Measurements from ENCODE around the gene RASGRP2.

The RASGRP2 gene

DNA sequence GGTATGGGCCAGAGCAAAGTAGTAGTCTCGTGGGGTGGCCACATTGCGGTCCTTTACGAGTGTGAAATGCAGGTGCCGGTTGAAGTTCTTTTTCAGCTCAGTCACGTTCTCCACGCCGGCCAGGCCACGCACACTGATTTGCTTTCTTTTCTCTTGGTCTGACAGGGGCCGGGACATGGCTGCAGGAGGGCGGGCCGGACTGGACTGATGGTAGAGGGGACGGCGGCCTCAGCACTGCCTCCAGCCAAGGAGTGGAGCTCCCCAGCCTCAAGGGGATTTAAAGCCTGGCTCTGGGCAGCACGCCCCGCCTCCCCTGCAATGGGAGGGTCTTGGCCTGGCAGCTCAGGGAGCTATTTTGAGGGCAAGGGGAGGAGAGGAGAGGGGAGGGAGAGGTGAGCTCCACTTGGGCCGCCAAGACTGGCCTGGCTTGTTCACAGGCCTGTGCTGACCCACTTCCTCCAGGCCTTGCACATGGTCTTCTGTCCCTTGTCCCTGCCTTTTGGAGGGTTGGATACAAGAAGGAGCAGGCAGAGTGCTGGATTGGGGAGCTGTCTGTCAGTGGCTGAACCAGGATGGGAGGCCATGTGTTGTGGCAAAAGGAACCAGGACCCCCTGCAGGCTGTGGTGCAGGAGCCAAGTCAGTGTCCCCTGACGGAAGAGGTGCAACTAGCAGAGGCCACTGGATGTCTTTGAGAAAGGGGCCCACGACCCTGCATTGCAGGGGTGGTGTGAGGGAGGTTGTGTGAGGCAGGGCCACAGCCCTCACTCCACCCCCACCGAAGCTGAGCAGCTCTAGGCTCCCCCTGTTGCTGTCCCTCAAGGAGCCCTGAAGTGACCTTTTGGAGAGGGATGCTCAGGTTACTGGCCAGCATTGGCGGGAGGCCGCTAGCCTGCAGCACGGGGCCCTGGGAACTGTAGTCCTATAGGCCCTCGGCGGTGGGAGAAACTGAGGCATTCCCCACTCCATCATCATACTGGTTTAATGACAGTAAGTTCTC lies 16.1 kb upstream of the RASGRP2 start, which contains the start of gene PYGM:
TSS of gene PYGM (minus strand) at position 253 of the 998 bp plus-strand sequence. CDS start at position 177, 76 bp downstream.
- Histone ChIP-seq H3K4me1 (ENCODE audit: insufficient read depth, low read length) (peaks cover 45% of the 10 kb centered on the region; the same call in 1 of the 2 replicates), H3K9me3 (ENCODE audit: insufficient read depth, low read depth, low read length) (no peaks in the 10 kb centered on the region), H3K4me3 (ENCODE audit: low read length) (no peak within 1 kb of the TSS), H3K36me3 (ENCODE audit: insufficient read depth, low read depth, low read length) (peaks cover 25% of the 10 kb centered on the region), H3K27ac (ENCODE audit: low read length) (peak within 1 kb of the TSS; percentile 30), H3K27me3 (ENCODE audit: insufficient read depth, low read length) (no peaks in the 10 kb centered on the region), H3K9ac (ENCODE audit: low read depth, low read length) (peak within 1 kb of the TSS; percentile 44; the same call in 1 of the 2 replicates)

DNA sequence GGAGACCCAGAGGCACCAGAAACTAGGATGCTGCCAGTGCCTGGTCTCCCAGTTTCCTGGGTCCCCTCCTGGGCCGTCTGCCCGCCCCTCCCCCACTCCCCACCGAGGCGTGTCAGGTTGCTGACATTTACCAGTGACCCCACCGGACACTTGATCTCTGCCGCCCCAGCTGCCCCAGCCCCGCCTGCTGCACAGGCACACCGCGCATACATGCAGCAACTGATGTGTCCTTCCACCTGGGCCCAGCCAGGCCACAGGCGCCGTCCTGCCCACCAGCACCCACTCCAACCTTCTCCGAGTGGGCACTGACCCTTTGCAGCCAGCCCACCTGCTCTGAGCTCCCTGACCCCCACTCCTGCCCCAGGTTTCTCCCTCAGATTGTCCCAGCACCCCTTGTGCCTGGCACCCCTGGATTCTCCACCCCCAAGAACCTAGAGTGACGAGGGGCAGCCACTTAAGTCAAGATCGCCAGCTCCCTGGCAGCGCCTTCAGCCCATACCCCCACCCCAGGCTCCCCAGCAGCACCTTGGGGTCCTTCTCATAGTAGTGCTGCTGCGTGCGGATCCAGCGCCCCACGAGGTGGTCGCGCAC lies 15.3 kb upstream of the RASGRP2 start:
- Histone ChIP-seq H3K9ac (ENCODE audit: low read depth, low read length) (no peak overlapping the region), H3K36me3 (ENCODE audit: insufficient read depth, low read depth, low read length) (peaks cover 17% of the 10 kb centered on the region), H3K27me3 (ENCODE audit: insufficient read depth, low read length) (no peaks in the 10 kb centered on the region), H3K27ac (ENCODE audit: low read length) (peak overlapping the region; percentile 30), H3K4me3 (ENCODE audit: low read length) (no peak overlapping the region), H3K9me3 (ENCODE audit: insufficient read depth, low read depth, low read length) (no peaks in the 10 kb centered on the region), H3K4me1 (ENCODE audit: insufficient read depth, low read length) (peaks cover 37% of the 10 kb centered on the region; the same call in 1 of the 2 replicates)

DNA sequence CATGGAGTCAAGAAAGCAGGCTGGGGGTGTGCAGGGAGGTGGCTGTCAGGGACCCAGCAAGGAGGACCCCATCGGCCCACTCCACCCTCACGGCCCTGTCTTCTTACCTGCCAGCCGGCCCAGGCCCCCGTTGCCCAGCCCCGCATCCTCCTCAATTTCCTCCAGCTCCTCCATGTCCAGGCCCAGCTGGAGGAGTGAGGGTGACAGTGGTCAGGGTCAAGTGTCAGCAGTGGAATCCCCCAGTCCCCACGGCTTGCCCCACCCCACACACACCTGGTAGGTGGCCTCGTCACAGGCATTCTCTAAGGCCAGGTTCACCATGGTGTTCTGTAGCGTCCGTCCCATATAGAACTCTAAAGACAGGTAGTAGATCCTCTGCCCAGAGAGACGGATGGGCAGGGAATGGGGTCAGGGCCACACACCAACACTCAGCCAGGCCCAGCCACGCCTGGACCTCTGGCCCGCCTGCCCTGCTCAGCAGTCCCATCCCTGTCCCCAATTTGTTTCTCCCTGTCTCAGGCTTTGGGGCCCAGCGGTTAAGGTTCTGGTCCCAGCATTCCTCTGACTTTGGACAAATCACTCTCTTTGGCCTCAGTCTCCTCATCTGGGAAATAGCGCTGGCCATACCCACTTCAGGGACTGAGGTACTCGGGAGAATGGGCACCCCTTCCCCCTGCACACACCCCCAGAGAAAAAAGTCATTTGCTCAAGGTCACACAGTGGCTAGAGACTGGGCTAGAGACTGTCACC lies 14.6 kb upstream of the RASGRP2 start:
- H3K4me3 ChIP-seq (ENCODE audit: low read length): no peak overlapping the region
- no peak overlapping the region for H3K27ac ChIP-seq (ENCODE audit: low read length)
- no peaks in the 10 kb centered on the region for H3K27me3 ChIP-seq (ENCODE audit: insufficient read depth, low read length)
- no peak overlapping the region for H3K9ac ChIP-seq (ENCODE audit: low read depth, low read length)
- H3K36me3 ChIP-seq (ENCODE audit: insufficient read depth, low read depth, low read length): peaks cover 10% of the 10 kb centered on the region
- no peaks in the 10 kb centered on the region for H3K9me3 ChIP-seq (ENCODE audit: insufficient read depth, low read depth, low read length)
- H3K4me1 ChIP-seq (ENCODE audit: insufficient read depth, low read length): peaks cover 30% of the 10 kb centered on the region; the same call in 1 of the 2 replicates

DNA sequence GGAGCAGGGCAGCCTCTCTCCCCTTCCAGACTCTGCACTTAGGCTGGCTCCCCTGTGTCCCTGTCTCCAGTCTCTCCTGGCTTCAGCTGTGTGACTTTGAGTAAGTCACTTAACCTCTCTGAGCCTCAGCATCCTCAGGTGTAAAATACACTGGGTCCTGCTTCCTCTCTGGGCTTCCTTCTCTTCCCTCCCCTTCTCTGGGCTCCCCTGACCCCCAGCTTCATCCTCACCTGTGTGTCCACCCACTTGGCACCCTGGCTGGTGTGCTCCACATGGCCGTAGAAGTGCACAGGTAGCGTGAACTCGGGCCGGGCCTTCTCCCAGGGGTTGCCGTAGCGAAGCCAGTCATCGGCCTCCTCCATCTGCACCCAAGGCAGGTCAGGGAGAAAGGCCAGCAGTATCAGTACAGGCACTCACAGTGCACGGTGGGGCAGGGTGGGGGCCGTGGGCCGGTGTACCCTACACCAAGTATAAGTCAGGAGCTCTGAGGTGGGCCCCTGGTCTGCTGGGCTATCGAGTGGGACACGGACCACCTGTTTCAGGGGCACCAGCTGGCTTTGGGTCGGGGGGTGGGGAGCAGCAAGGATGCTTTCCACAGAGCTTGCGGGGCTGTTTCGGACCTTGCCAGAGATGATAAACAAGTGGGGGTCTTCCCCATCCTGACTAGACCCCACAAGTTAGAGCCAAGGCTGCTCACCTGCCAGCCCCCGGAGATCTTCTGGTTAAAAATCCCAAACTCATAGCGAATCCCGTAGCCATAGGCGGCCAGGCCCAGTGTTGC lies 13.8 kb upstream of the RASGRP2 start:
- Histone ChIP-seq H3K4me1 (ENCODE audit: insufficient read depth, low read length) (peaks cover 28% of the 10 kb centered on the region; the same call in 1 of the 2 replicates), H3K9ac (ENCODE audit: low read depth, low read length) (no peak overlapping the region), H3K4me3 (ENCODE audit: low read length) (no peak overlapping the region)

DNA sequence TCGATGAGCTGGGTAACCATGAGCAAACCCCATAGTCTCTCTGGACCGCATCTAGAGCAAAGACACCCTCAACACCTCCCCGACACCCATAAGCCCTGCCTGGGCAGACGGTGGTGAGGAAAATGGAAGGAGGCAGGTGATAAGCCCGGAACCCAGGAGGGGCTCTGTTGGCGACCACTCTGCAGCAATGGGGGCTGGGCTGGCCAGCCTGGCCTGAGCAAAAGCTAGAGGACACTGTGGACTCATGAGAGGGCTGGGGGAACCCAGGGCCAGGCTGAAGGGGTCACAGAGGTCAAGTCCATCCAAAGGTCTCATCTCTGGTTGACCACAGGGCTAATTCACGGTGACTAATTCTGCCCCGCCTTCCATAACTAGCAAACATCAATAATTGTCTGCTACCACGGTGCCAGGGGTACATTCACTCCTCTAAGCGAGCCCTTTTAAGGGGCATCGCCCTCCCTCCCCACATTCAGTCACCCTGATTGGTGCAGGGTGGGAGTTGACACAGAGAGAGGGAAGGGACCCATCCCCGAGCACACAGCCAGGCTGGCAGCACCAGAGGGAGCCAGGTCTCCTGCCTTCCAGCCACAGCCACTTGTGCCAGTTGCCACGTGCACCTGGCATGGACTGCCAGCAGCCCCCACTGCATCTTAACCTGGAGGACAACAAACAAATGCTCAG lies 11.9 kb upstream of the RASGRP2 start:
- Histone ChIP-seq H3K9ac (ENCODE audit: low read depth, low read length) (no peak overlapping the region), H3K4me1 (ENCODE audit: insufficient read depth, low read length) (peaks cover 14% of the 10 kb centered on the region; the same call in 1 of the 2 replicates), H3K27ac (ENCODE audit: low read length) (no peak overlapping the region), H3K4me3 (ENCODE audit: low read length) (no peak overlapping the region), H3K9me3 (ENCODE audit: insufficient read depth, low read depth, low read length) (no peaks in the 10 kb centered on the region), H3K27me3 (ENCODE audit: insufficient read depth, low read length) (no peaks in the 10 kb centered on the region), H3K36me3 (ENCODE audit: insufficient read depth, low read depth, low read length) (0 out of 2 replicates have a peak, but pooled peaks cover 2% of the 10 kb centered on the region)

More for the DNA sequence above, 13.8 kb upstream of the RASGRP2 start:
- no peak overlapping the region for H3K27ac ChIP-seq (ENCODE audit: low read length)
- H3K27me3 ChIP-seq (ENCODE audit: insufficient read depth, low read length): no peaks in the 10 kb centered on the region
- H3K9me3 ChIP-seq (ENCODE audit: insufficient read depth, low read depth, low read length): no peaks in the 10 kb centered on the region
- H3K36me3 ChIP-seq (ENCODE audit: insufficient read depth, low read depth, low read length): peaks cover 9% of the 10 kb centered on the region

DNA sequence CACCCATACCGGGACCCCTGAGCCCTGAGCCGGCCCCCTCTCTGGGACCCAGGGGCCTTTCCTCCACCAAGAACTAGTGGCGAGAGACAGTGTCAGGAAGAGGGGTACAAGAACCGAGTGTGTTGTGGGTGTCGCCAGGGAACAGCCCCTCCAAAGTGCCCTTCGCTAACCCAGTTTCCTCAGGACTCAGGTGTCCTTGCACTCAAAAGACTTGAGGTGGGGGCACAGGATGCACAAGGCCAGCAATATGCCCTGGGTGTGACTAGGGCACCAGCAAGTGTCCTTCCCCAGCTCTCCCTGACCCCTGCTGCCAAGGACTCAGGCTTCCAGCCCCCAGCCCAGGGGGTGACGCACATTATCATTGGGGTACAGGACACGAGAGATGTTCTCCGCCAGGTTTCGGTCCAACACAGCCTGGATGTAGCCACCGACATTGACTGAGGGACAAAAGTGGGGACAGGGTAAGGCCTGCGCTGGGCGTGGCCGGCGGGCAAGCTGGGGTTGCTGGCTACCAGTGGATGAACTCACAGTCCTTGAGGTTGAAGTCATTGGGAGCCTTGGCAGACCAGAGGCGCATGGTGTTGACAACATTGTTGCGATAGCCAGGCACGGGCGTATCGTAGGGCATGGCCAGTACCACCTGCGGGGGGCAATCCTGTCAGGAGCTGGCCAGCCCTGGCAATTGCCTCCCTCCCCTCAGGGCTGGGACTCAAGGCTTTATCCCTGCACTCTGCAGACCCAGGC lies 11.1 kb upstream of the RASGRP2 start:
- H3K27ac ChIP-seq (ENCODE audit: low read length): no peak overlapping the region

DNA sequence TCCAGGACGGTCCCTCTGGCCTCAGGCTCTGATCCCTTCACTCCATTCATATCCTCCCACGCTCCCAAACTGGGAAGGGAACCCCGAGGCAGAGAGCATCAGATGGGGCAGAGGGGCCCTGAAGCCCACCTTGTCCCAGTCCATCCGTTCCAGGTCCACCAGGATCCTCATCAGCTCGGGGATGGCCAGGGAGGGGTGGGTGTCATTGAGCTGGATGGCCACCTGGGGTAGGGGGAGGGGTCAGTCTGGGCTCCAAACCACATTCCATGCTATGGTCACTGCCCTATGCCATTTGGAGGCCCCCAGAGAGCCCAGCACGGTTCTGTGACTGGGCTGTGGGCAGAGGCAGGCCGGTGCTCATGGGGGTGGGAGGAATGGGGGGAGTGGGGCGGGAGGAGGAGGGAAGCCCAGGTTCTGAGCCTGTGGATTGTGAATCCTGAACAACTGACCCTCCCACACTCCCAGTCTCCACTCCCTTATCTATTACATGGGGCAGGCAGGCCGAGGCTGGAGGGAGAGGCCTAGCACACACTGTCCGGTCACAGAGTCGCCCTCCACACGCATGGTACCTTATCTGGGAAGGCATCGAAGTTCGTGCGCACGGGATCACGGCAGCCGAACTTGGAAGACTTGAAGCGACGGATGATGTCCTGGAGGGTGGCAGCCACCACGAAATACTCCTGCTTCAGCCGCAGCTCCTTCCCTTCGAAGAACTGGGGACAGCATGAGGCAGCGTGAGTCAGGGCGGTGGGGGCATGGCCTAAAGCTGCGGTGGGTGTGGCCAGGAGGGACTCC lies 10.4 kb upstream of the RASGRP2 start:
- no peak overlapping the region for H3K27ac ChIP-seq (ENCODE audit: low read length)
- H3K36me3 ChIP-seq (ENCODE audit: insufficient read depth, low read depth, low read length): no peaks in the 10 kb centered on the region
- no peaks in the 10 kb centered on the region for H3K27me3 ChIP-seq (ENCODE audit: insufficient read depth, low read length)
- no peak overlapping the region for H3K9ac ChIP-seq (ENCODE audit: low read depth, low read length)
- H3K9me3 ChIP-seq (ENCODE audit: insufficient read depth, low read depth, low read length): no peaks in the 10 kb centered on the region
- no peak overlapping the region for H3K4me3 ChIP-seq (ENCODE audit: low read length)
- H3K4me1 ChIP-seq (ENCODE audit: insufficient read depth, low read length): peaks cover 2% of the 10 kb centered on the region; the same call in 1 of the 2 replicates

More for the DNA sequence above, 11.1 kb upstream of the RASGRP2 start:
- Histone ChIP-seq H3K27me3 (ENCODE audit: insufficient read depth, low read length) (no peaks in the 10 kb centered on the region), H3K36me3 (ENCODE audit: insufficient read depth, low read depth, low read length) (no peaks in the 10 kb centered on the region), H3K4me1 (ENCODE audit: insufficient read depth, low read length) (peaks cover 8% of the 10 kb centered on the region; the same call in 1 of the 2 replicates), H3K9me3 (ENCODE audit: insufficient read depth, low read depth, low read length) (no peaks in the 10 kb centered on the region), H3K4me3 (ENCODE audit: low read length) (no peak overlapping the region), H3K9ac (ENCODE audit: low read depth, low read length) (no peak overlapping the region)

DNA sequence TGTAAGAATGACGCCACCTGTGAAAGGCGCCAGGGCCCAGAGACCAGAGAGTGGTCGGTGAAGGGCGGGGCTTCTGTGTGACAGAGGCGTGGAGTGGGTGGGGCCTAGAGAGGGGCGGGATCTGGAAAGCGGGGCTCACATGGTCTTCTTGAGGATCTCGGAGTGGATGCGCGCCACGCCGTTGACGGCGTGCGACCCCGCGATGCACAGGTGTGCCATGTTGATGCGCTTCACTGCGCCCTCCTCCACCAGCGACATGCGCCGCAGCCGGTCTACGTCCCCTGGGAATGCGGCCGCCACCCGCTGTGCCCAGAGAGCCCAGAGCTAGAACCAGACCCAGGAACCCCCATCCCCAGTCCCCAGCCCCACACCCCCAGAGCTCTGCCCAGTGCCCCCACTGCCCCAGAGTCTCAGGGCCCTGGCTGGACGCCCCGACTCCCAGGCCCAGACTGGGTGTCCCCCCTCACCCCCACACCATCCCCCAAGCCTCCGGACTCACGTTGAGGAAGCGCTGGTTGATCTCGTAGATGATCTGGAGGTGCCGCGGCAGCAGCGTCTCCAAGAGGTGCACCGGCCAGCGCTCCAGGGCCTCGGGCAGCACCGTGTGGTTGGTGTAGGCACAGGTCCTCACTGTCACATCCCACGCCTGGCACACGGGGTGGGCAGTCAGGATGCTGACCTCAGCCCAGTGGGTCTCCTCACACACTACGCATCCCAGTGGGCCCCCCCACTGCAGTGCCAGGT lies 9.6 kb upstream of the RASGRP2 start:
- Histone ChIP-seq H3K4me1 (ENCODE audit: insufficient read depth, low read length) (no peaks in the 10 kb centered on the region), H3K36me3 (ENCODE audit: insufficient read depth, low read depth, low read length) (no peaks in the 10 kb centered on the region), H3K27ac (ENCODE audit: low read length) (no peak overlapping the region), H3K9me3 (ENCODE audit: insufficient read depth, low read depth, low read length) (no peaks in the 10 kb centered on the region), H3K4me3 (ENCODE audit: low read length) (no peak overlapping the region), H3K9ac (ENCODE audit: low read depth, low read length) (no peak overlapping the region), H3K27me3 (ENCODE audit: insufficient read depth, low read length) (no peaks in the 10 kb centered on the region)

DNA sequence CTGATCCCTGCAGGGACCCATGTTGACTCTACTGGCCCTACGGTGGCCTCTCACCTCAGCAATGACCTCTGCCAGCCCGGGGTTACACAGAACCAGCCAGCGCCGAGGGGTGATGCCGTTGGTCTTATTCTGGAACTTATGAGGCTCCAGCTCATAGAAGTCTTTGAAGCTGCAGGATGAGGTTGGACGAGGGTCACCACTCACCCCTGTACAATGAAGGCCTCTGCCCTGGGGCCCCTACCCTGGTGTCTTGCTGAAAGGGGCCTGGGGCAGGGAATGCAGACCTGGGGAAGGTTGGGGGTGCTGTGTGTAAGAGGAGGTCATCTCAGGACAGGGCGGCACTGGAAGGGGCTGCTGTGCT lies 9.1 kb upstream of the RASGRP2 start:
- no peaks in the 10 kb centered on the region for H3K4me1 ChIP-seq (ENCODE audit: insufficient read depth, low read length)
- H3K9ac ChIP-seq (ENCODE audit: low read depth, low read length): no peak overlapping the region

More for the DNA sequence above, 9.1 kb upstream of the RASGRP2 start:
- Histone ChIP-seq H3K27ac (ENCODE audit: low read length) (no peak overlapping the region), H3K36me3 (ENCODE audit: insufficient read depth, low read depth, low read length) (no peaks in the 10 kb centered on the region), H3K9me3 (ENCODE audit: insufficient read depth, low read depth, low read length) (no peaks in the 10 kb centered on the region), H3K27me3 (ENCODE audit: insufficient read depth, low read length) (no peaks in the 10 kb centered on the region), H3K4me3 (ENCODE audit: low read length) (no peak overlapping the region)
